CD4-positive, alpha-beta T cell (primary cell): ENCODE results near the gene TTBK1. TPM values are rescaled to one million over a fixed set of nuclear protein-coding genes. Genes with fewer than 3 reads are reported as not detected.

Experiments used
- ATAC-seq: fragments of 200-7000 bp; cut with Tn5 transposase; one replicate; pipeline ENCODE4 v1.10.0; 2022; ENCODE audit warnings: mild to moderate bottlenecking; ENCODE audit not compliant: poor library complexity
- CTCF ChIA-PET: fragments of 350-600 bp; sonication (Branson Sonifier 250); formaldehyde crosslinking; loops from one replicate; lab custom pipeline; 2021; ENCODE audit warnings: antibody characterized with exemption, inconsistent platforms; lab: Charles Lee
- POLR2A ChIA-PET: fragments of 350-600 bp; sonication (Branson Sonifier 250); formaldehyde crosslinking; loops from one replicate; lab custom pipeline; 2021; ENCODE audit warnings: antibody characterized with exemption, inconsistent platforms; lab: Charles Lee
- DNase-seq, 14 experiments: peaks; one replicate each; pipeline ENCODE4 v3.0.0-alpha.2; 2013 to 2020; ENCODE audit warnings: mixed read lengths in 2 of 14
- H3K27ac ChIP-seq, 2 donors: one replicate each; pipeline versions ENCODE4 v1.5.1 to v1.7.0; 2013; ENCODE audit warnings: low read length in 2 of 2, low read depth in 1 of 2, mild to moderate bottlenecking in 1 of 2
- H3K27me3 ChIP-seq, 2 experiments: 1 replicate in 1 of 2; 2 replicates in 1 of 2; pipeline versions ENCODE4 v1.6.1 to v1.7.0; 2013; ENCODE audit warnings: low read length in 2 of 2, control low read depth in 1 of 2, mild to moderate bottlenecking in 1 of 2, moderate library complexity in 1 of 2; ENCODE audit not compliant: insufficient read depth in 2 of 2, control insufficient read depth in 1 of 2
- H3K36me3 ChIP-seq: one replicate; pipeline ENCODE4 v1.6.1; 2013; ENCODE audit warnings: low read length, control low read depth; ENCODE audit not compliant: insufficient read depth
- H3K4me1 ChIP-seq: one replicate; pipeline ENCODE4 v1.6.1; 2013; ENCODE audit warnings: low read length, control low read depth; ENCODE audit not compliant: insufficient read depth
- H3K4me3 ChIP-seq: one replicate; pipeline ENCODE4 v1.5.1; 2013; ENCODE audit warnings: mild to moderate bottlenecking, low read length, moderate library complexity
- H3K9me3 ChIP-seq, 2 experiments: 1 replicate in 1 of 2; 2 replicates in 1 of 2; pipeline versions ENCODE4 v1.6.1 to v1.7.0; 2013; ENCODE audit warnings: low read length in 2 of 2, mild to moderate bottlenecking in 2 of 2, control low read depth in 1 of 2, moderate library complexity in 1 of 2; ENCODE audit not compliant: control insufficient read depth in 1 of 2, insufficient read depth in 1 of 2
- H3K27ac Mint-ChIP-seq: one replicate; pipeline ENCODE4 v1.8.0; 2020; ENCODE audit warnings: mixed read lengths
- H3K27me3 Mint-ChIP-seq: one replicate; pipeline ENCODE4 v1.8.0; 2021; ENCODE audit warnings: mixed read lengths
- H3K36me3 Mint-ChIP-seq: one replicate; pipeline ENCODE4 v1.8.0; 2021; ENCODE audit warnings: low read depth, mixed read lengths
- H3K4me1 Mint-ChIP-seq: one replicate; pipeline ENCODE4 v1.8.0; 2021; ENCODE audit warnings: low read depth, mixed read lengths
- H3K4me3 Mint-ChIP-seq: one replicate; pipeline ENCODE4 v1.8.0; 2020; ENCODE audit warnings: mild to moderate bottlenecking, mixed read lengths
- H3K9me3 Mint-ChIP-seq: one replicate; pipeline ENCODE4 v1.8.0; 2020; ENCODE audit warnings: mixed read lengths
- intact Hi-C, 2 experiments: fragments of 100-400 bp; cut with DNase I in 1 of 2; cut with micrococcal nuclease in 1 of 2; formaldehyde crosslinking; loops; one replicate each; pipeline versions ENCODE4 v1.15.1 to v1.9.0; 2023 to 2025; cut with DNase I, micrococcal nuclease
- total RNA-seq, 174 experiments: library from RNA in 2 of 174; stranded (reverse) in 2 of 174; gene quantifications; one replicate each; pipeline ENCODE4 v1.2.3 and lab custom pipeline; 2021 to 2026
- TF ChIP-seq, protein P1 (sequence below): fragments of 200-600 bp; IDR thresholded peaks from one replicate; pipeline ENCODE4 v1.8.0; 2022; ENCODE audit warnings: antibody characterized with exemption, mild to moderate bottlenecking

The TTBK1 gene
- total RNA-seq, 2 experiments from 2014 or later, result not detected

DNA sequence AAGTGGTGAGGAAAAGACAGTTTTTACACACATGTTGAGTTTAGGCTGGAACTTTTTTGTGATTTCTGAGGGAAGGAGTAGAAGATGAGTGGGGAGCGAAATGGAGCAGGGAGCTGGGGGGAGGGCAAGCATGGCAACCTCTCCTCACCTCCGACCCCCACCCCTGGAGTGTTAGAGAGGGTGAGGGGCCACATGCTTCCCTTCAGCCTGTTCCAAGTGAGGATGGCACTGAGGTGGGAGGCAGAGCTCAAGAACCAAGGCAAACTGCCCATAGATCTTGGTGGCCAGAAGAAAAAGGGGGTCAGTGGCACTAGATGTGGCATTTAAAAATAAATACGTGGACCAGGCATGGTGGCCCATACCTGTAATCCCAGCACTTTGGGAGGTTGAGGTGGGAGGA, 4.8 kb downstream of the TTBK1 start:
- DNase-seq, result no peak
- Histone ChIP-seq H3K9me3 (no peaks in the 10 kb centered on the region), H3K27me3 (peaks cover 27 to 28% of the 10 kb centered on the region in 2 experiments), H3K27ac (no peak overlapping the region), H3K36me3 (no peaks in the 10 kb centered on the region), H3K4me1 (peaks cover 26% of the 10 kb centered on the region), H3K4me3 (no peak overlapping the region)
- intact Hi-C loops, result loop anchor here (5.0 to 10.0 kb wide), 5 partner anchors 76 to 1513 kb away; partner anchors contain the start of genes GTPBP2 (in 1 of the 2), SRF (in 1 of the 2), TFEB (in 1 of the 2) and TJAP1 (in 1 of the 2)
- peaks cover 3% of the 10 kb centered on the region for H3K36me3 Mint-ChIP-seq
- no peak overlapping the region for H3K4me3 Mint-ChIP-seq
- no peaks in the 10 kb centered on the region for H3K9me3 Mint-ChIP-seq
- H3K4me1 Mint-ChIP-seq, result peaks cover 22% of the 10 kb centered on the region
- peaks cover 21% of the 10 kb centered on the region for H3K27me3 Mint-ChIP-seq
- H3K27ac Mint-ChIP-seq, result no peak overlapping the region
- TF ChIP-seq, protein P1, sequence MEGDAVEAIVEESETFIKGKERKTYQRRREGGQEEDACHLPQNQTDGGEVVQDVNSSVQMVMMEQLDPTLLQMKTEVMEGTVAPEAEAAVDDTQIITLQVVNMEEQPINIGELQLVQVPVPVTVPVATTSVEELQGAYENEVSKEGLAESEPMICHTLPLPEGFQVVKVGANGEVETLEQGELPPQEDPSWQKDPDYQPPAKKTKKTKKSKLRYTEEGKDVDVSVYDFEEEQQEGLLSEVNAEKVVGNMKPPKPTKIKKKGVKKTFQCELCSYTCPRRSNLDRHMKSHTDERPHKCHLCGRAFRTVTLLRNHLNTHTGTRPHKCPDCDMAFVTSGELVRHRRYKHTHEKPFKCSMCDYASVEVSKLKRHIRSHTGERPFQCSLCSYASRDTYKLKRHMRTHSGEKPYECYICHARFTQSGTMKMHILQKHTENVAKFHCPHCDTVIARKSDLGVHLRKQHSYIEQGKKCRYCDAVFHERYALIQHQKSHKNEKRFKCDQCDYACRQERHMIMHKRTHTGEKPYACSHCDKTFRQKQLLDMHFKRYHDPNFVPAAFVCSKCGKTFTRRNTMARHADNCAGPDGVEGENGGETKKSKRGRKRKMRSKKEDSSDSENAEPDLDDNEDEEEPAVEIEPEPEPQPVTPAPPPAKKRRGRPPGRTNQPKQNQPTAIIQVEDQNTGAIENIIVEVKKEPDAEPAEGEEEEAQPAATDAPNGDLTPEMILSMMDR, result no peak
- POLR2A ChIA-PET, result interaction anchor here (0.6 kb wide), 1 partner anchor 19 kb away, joined by 3 read pairs; the partner anchor contains the start of gene DNPH1
- CTCF ChIA-PET, result interaction anchor here (1.3 kb wide), 1 partner anchor 15 kb away, joined by 4 read pairs; no protein-coding TSS in a partner anchor
- no peak for ATAC-seq

DNA sequence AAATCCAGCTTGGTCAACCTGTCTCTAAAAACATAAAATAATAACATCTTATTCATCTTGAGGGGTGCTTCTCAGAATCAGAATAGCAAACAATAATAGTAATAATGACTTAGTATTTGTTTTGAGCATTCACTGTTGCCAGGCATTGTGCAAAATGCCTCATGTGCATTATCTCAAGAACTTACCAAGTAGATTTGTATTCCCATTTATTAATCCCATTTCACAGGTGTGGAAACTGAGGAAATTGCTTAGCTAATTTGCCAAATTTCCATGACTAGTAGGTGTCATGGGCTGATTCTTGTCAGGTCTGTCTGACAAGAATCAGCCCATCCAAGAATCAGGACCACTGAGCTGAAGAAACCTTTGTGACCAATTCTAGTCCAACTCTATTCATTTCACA, 5.5 kb downstream of the TTBK1 start:
- CTCF ChIA-PET, result interaction anchor here (1.3 kb wide), 1 partner anchor 14 kb away, joined by 4 read pairs; no protein-coding TSS in a partner anchor
- Mint-ChIP-seq H3K4me1 (peaks cover 22% of the 10 kb centered on the region), H3K36me3 (peaks cover 3% of the 10 kb centered on the region), H3K27ac (no peak overlapping the region), H3K9me3 (no peaks in the 10 kb centered on the region), H3K27me3 (peaks cover 26% of the 10 kb centered on the region), H3K4me3 (no peak overlapping the region)
- intact Hi-C loops, result loop anchor here (5.0 to 10.0 kb wide), 5 partner anchors 76 to 1514 kb away; partner anchors contain the start of genes GTPBP2 (in 1 of the 2), SRF (in 1 of the 2), TFEB (in 1 of the 2) and TJAP1 (in 1 of the 2)
- ATAC-seq (no peak), DNase-seq (no peak)
- Histone ChIP-seq H3K9me3 (no peaks in the 10 kb centered on the region), H3K27ac (no peak overlapping the region), H3K36me3 (no peaks in the 10 kb centered on the region), H3K4me1 (peaks cover 26% of the 10 kb centered on the region), H3K27me3 (peaks cover 23 to 24% of the 10 kb centered on the region in 2 experiments), H3K4me3 (no peak overlapping the region)
- TF ChIP-seq, protein P1, result no peak
- POLR2A ChIA-PET, result interaction anchor here (1.0 kb wide), 1 partner anchor 107 kb away, joined by 3 read pairs; no protein-coding TSS in a partner anchor

- Histone ChIP-seq H3K9me3 (no peaks in the 10 kb centered on the region), H3K27me3 (peaks cover 7 to 10% of the 10 kb centered on the region in 2 experiments), H3K4me3 (no peak overlapping the region), H3K27ac (no peak overlapping the region), H3K4me1 (peaks cover 26% of the 10 kb centered on the region), H3K36me3 (no peaks in the 10 kb centered on the region)
- CTCF ChIA-PET, result no interaction called here
- H3K4me1 Mint-ChIP-seq, result peaks cover 22% of the 10 kb centered on the region
- no peak overlapping the region for H3K4me3 Mint-ChIP-seq
- ATAC-seq (no peak), DNase-seq (no peak)
- TF ChIP-seq, protein P1, result no peak
- no peaks in the 10 kb centered on the region for H3K9me3 Mint-ChIP-seq
- no peak overlapping the region for H3K27ac Mint-ChIP-seq
- POLR2A ChIA-PET, result no interaction called here
- H3K27me3 Mint-ChIP-seq, result peaks cover 36% of the 10 kb centered on the region
- intact Hi-C loops, result no loop called here
- peaks cover 3% of the 10 kb centered on the region for H3K36me3 Mint-ChIP-seq
Observed at GRCh38 chr6:43250992-43251373, 7.7 kb downstream of the TTBK1 start.
